Spleen (tissue), 7 donors: Measurements from ENCODE around the gene VPS29.

Experiments
- POLR2A ChIP-seq, 3 donors: fragments of 450-650 bp; IDR thresholded peaks; one replicate each; pipeline ENCODE4 v1.5.1; 2017; ENCODE audit warnings: antibody characterized with exemption in 3 of 3, mild to moderate bottlenecking in 1 of 3
- TF ChIP-seq, protein P1 (sequence below), 11 experiments: fragments of 200-600 bp in 7 of 11; fragments of 450-650 bp in 4 of 11; sonication (generic) in 4 of 11; IDR thresholded peaks in 8 of 11; conservative IDR thresholded peaks in 3 of 11; 1 replicate in 7 of 11; 2 replicates in 4 of 11; pipeline versions ENCODE4 v1.4.0 to v1.8.0; 2016 to 2021; ENCODE audit warnings: antibody characterized with exemption in 11 of 11, inconsistent platforms in 4 of 11, mild to moderate bottlenecking in 1 of 11
- donor health status: DM: no; HTN: no; CAD: no; lungs with moderate emphysema.
- donor health status: DM: no; HTN: no; CAD: no.
- donor health status: DM: no; HTN: no; CAD: no.

DNA sequence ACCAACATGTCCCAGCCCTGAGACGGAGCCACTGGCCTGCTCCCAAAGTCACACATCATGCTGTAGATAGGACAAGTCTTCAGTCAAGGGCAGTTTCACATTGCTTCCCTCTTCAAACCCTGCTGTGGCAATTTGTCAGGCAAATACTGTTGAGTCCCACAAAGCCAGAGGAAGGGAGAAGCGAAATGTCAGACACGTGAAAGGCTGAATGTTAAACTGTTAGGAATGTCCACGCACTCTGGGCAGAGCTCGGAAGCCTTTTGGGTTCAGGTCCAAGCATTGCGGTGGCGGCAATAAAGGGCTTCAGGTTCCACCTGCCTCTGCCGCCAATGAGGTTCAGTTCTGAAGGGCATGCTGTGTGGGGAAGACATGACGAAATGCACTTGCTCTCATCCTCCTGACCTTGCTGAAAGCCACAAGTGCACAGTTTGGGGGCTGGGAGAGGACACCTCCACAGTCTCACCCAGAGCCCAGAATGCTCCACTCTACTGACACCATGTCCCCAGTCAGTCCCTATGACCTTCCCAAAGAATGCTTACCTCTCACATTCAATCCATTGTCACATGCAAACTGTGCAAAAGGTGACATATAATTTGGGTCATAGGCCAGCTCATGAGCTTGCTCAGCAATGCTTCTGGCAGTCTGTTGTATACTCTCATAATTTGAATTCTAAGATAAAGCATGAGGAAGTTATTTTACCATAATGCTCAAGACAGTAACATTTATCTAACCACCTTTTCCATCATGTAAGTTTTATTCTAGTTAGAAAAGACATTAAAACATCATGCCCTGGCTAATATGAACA is 35.9 kb upstream of the VPS29 start:
- TF ChIP-seq, protein P1, sequence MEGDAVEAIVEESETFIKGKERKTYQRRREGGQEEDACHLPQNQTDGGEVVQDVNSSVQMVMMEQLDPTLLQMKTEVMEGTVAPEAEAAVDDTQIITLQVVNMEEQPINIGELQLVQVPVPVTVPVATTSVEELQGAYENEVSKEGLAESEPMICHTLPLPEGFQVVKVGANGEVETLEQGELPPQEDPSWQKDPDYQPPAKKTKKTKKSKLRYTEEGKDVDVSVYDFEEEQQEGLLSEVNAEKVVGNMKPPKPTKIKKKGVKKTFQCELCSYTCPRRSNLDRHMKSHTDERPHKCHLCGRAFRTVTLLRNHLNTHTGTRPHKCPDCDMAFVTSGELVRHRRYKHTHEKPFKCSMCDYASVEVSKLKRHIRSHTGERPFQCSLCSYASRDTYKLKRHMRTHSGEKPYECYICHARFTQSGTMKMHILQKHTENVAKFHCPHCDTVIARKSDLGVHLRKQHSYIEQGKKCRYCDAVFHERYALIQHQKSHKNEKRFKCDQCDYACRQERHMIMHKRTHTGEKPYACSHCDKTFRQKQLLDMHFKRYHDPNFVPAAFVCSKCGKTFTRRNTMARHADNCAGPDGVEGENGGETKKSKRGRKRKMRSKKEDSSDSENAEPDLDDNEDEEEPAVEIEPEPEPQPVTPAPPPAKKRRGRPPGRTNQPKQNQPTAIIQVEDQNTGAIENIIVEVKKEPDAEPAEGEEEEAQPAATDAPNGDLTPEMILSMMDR (IDR thresholded peaks at IDR 0.05 in 8 of 11, conservative IDR thresholded peaks at IDR 0.05 in 3 of 11): no peak
- no peak for TF ChIP-seq POLR2A (IDR thresholded peaks at IDR 0.05)
